Stimulated activated naive CD8-positive, alpha-beta T cell treated with anti-CD3 and anti-CD28 coated beads, Interleukin-15, amount 100 ng/mL, for 72 hours (primary cell): ENCODE measurements around the gene PRSS58.

ENCODE experiments used
- ATAC-seq: fragments of 150-1000 bp; cut with Tn5 transposase; 2 replicates; pipeline ENCODE4 v1.10.0; 2021; ENCODE audit warnings: mild to moderate bottlenecking, moderate library complexity
- DNase-seq, 2 donors: peaks; one replicate each; pipeline ENCODE4 v3.0.0; 2021 to 2022
- H3K27ac Mint-ChIP-seq, 2 donors: one replicate each; pipeline ENCODE4 v1.8.0; 2022; ENCODE audit warnings: mild to moderate bottlenecking in 2 of 2, mixed read lengths in 2 of 2, moderate library complexity in 2 of 2
- H3K27me3 Mint-ChIP-seq: one replicate; pipeline ENCODE4 v1.8.0; 2022; ENCODE audit warnings: mixed read lengths
- H3K4me1 Mint-ChIP-seq: one replicate; pipeline ENCODE4 v1.8.0; 2022; ENCODE audit warnings: mild to moderate bottlenecking, mixed read lengths
- H3K4me3 Mint-ChIP-seq, 2 donors: one replicate each; pipeline ENCODE4 v1.8.0; 2022; ENCODE audit warnings: mild to moderate bottlenecking in 2 of 2, mixed read lengths in 2 of 2, moderate library complexity in 1 of 2
- H3K9me3 Mint-ChIP-seq, 2 donors: one replicate each; pipeline ENCODE4 v1.8.0; 2022; ENCODE audit warnings: mixed read lengths in 2 of 2

PRSS58 gene

GRCh38 chr7:142249918-142250317 lies 7.9 kb downstream of the PRSS58 start:
- Mint-ChIP-seq H3K9me3 (no peaks in the 10 kb centered on the region), H3K27ac (no peak overlapping the region), H3K4me1 (no peaks in the 10 kb centered on the region), H3K4me3 (no peak overlapping the region), H3K27me3 (no peaks in the 10 kb centered on the region)
- ATAC-seq (no peak), DNase-seq (no peak)

GRCh38 chr7:142248166-142249160 lies 9.4 kb downstream of the PRSS58 start:
- Mint-ChIP-seq H3K27ac (no peak overlapping the region), H3K27me3 (peaks cover 7% of the 10 kb centered on the region), H3K9me3 (no peaks in the 10 kb centered on the region), H3K4me1 (no peaks in the 10 kb centered on the region), H3K4me3 (no peak overlapping the region)
- ATAC-seq: peak; percentile 29
- DNase-seq: no peak

GRCh38 chr7:142243823-142244222 lies 14.0 kb downstream of the PRSS58 start:
- H3K4me3 Mint-ChIP-seq: no peak overlapping the region
- H3K27ac Mint-ChIP-seq: no peak overlapping the region
- peaks cover 7% of the 10 kb centered on the region for H3K27me3 Mint-ChIP-seq
- peaks cover 4% of the 10 kb centered on the region for H3K4me1 Mint-ChIP-seq
- ATAC-seq (no peak), DNase-seq (no peak)
- H3K9me3 Mint-ChIP-seq: no peaks in the 10 kb centered on the region

- DNase-seq: no peak
- H3K27me3 Mint-ChIP-seq: peaks cover 18% of the 10 kb centered on the region
- no peak for ATAC-seq
- no peaks in the 10 kb centered on the region for H3K9me3 Mint-ChIP-seq
- no peak overlapping the region for H3K4me3 Mint-ChIP-seq
- no peak overlapping the region for H3K27ac Mint-ChIP-seq
- H3K4me1 Mint-ChIP-seq: peaks cover 4% of the 10 kb centered on the region
These were observed 17.3 kb downstream of the PRSS58 start for GRCh38 chr7:142240546-142240945.

- H3K27me3 Mint-ChIP-seq: peaks cover 24% of the 10 kb centered on the region
- H3K4me3 Mint-ChIP-seq: no peak overlapping the region
- ATAC-seq: peak; percentile 50
- H3K9me3 Mint-ChIP-seq: no peaks in the 10 kb centered on the region
- H3K27ac Mint-ChIP-seq: no peak overlapping the region
- H3K4me1 Mint-ChIP-seq: no peaks in the 10 kb centered on the region
- no peak for DNase-seq
These were observed 26.1 kb downstream of the PRSS58 start for GRCh38 chr7:142231716-142232115.

GRCh38 chr7:142228537-142229104 lies 29.2 kb downstream of the PRSS58 start:
- Mint-ChIP-seq H3K9me3 (no peaks in the 10 kb centered on the region), H3K4me3 (no peak overlapping the region), H3K27me3 (peaks cover 17% of the 10 kb centered on the region), H3K27ac (no peak overlapping the region), H3K4me1 (no peaks in the 10 kb centered on the region)
- no peak for DNase-seq
- ATAC-seq: no peak
